GM18951 (cell line): ENCODE results near the gene AVPI1.
"Not testable (repeated sequence)": the region's sequence is repeated elsewhere in the genome, so short reads cannot be mapped to it uniquely, and the experiment has no call there.

Experiments
- POLR2A ChIP-seq: IDR thresholded peaks from 4 replicates; pipeline ENCODE4 v1.6.1; 2011; ENCODE audit warnings: mild to moderate bottlenecking; ENCODE audit not compliant: insufficient read length, insufficient read depth; ENCODE audit errors: extremely low read depth
- in situ Hi-C: fragments of 300-500 bp; cut with MboI; formaldehyde crosslinking; loops from one replicate; pipeline ENCODE4 v1.12.0; 2022; ENCODE audit warnings: low sequenced_read_pairs, mixed read lengths, inconsistent platforms; ENCODE audit not compliant: unreplicated experiment

AVPI1 gene

DNA sequence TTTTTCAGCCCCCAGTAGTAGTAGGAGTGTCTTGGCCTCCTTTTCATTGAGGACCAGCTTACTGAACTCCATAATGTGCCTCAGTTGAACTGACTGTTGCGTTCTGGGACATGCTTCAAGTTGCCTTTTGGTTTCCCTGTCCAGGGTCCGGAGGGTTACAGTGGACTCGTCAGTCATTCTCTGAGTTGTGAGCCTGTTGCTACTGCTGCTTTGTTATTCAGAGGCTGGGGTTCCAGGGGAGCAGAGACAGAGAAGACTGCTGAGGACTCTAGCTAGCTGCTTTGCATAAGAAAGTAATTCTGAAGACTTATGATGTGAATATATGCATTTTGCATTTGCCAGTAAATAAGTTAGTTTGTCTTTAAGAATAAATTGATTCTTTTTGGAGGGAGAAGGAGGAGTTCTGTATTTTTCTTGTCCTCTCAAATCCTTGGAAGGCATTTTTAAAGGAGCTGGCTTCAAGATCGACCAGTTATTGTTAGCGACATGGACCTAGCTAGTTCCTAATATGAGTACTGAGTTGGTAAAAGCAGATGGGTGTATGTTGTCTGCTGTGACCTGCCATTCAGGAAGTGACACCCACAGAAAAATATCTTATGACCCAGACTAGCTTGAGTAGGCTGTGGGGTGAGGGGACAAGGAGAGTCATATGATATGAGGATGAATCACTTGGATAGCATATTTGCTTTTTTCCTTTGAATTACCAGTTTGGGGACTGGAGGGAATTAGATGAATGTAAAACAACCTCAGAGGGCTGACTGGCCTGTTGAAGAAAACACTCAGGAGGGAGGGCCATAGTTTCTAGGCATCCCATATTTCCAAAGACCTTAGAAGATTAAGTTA is 38.3 kb downstream of the AVPI1 start:
- in situ Hi-C loops, result no loop called here
- no peak for TF ChIP-seq POLR2A

DNA sequence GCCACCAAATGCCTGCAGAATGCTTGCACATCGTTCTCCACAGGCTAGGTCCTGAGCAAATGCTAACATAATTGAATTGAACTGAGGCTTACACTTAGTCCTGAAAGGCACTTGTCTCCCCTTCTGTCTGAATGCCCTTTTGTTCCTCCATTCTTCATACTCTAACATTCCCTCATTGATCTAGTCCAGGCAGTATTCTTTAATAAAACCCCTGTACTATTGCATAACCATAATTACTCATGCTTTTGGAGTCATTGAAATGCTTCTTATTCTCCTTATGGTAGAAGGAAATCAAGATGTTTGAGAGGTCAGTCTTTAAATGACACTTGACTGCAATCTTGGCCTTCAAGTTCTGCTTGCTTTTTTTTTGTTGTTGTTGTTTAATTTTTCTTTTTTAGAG is 39.5 kb downstream of the AVPI1 start:
- in situ Hi-C loops, result no loop called here
- TF ChIP-seq POLR2A, result no peak

DNA sequence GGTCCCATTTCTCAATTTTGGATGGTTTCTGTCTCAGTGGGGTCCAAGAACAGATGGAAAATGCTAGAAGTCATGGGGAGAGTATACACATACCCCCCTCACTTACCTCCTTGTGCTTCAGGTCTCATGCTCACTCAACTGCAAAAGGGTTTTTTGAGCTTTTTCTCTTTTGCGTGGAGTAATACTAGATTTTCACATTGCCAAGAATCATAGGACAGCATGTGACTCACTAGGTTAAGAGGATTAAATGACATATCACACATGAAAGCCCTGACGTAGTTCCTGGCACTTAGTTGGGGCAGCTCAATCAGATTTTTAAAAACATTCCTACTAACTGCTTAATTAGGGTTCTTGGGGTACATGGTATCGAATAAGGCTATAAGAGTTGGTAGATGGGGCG is 42.1 kb downstream of the AVPI1 start:
- in situ Hi-C loops, result no loop called here
- no peak for TF ChIP-seq POLR2A

DNA sequence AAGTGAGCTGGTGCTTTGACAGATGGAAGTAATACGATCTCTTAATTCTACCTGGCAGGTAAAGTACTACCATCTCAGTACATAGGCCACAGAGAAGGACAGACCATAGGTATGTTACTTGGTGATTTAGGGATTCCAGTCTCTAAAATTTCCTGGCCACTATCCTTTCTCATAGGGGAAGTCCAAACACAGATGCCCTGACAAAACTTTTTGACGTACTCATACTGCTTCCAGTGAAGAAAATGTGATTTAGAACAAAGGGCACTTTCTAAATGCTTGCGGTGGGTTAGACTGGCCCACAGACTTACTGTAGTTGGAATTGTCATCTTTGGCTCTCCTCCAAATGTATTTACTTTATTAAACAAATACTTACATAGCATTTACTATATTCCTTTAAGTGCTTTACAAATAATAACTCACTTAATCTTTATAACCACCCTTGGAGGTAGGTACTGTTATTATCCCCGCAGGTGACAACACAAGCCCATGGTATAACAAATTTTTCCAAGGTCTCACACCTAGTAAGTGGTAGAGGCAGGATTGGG is 43.5 kb downstream of the AVPI1 start:
- no peak for TF ChIP-seq POLR2A
- in situ Hi-C loops, result no loop called here

DNA sequence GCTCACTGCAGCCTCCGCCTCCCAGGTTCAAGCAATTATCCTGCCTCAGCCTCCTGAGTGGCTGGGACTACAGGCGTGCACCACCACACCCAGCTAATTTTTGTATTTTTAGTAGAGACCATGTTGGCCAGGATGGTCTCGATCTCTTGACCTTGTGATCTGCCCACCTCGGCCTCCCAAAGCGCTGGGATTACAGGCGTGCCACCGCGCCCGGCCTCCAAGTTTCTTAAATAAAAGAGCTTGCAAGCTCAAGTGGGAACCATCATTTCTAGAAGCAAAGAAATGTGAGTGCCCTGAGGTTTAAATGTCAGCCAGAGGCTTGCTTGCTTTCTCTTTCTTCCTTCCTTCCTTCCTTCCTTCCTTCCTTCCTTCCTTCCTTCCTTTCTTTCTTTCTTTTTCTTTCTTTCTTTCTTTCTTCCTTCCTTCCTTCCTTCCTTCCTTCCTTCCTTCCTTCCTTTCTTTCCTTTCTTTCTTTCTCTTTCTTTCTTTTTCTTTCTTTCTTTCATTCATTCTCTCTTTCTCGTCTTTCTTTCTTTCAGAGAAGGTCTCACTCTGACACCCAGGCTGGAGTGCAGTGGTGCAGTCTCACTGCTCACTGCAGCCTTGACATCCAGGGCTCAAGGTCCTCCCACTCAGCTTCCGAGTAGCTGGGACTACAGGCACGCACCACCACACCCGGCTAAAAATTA is 44.4 kb downstream of the AVPI1 start:
- in situ Hi-C loops, result not testable (repeated sequence)

DNA sequence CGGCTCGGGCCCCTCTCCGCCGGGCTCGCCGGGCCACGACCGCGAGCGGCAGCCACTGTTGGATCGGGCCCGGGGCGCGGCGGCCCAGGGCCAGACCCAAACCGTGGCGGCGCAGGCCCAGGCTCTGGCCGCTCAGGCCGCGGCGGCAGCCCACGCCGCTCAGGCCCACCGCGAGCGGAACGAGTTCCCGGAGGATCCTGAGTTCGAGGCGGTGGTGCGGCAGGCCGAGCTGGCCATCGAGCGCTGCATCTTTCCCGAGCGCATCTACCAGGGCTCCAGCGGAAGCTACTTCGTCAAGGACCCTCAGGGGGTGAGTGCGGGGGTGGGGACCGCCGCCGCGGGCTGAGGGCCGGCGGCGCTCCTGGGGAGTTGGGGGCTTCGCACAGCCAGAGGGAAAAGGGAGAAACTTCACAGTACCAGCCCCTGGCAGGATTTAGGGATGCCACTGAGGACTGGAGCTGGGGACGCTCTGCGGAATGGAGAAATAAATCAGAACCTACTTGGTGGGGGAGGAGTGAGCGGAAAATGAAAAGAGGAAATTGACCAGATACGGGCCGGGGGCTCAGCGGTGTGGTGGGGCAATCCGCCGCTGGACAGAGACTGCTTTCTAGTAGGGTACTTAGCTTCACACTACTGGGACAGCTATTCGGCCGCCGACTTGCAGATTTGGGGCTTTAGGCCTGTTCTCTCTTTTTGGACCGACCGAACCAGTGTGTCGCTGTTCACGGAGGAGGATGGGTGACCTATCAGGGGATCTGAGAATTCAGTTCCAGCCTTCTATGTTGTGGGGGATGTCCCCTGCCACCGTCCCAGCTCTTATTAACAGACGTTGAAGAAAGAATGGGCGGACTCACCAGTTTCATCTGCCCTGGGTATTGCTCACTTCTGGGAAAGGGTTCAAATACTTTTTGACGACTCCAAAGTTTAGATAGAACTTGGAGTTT is 45.9 kb downstream of the AVPI1 start:
- TF ChIP-seq POLR2A, result no peak
- in situ Hi-C loops, result no loop called here

DNA sequence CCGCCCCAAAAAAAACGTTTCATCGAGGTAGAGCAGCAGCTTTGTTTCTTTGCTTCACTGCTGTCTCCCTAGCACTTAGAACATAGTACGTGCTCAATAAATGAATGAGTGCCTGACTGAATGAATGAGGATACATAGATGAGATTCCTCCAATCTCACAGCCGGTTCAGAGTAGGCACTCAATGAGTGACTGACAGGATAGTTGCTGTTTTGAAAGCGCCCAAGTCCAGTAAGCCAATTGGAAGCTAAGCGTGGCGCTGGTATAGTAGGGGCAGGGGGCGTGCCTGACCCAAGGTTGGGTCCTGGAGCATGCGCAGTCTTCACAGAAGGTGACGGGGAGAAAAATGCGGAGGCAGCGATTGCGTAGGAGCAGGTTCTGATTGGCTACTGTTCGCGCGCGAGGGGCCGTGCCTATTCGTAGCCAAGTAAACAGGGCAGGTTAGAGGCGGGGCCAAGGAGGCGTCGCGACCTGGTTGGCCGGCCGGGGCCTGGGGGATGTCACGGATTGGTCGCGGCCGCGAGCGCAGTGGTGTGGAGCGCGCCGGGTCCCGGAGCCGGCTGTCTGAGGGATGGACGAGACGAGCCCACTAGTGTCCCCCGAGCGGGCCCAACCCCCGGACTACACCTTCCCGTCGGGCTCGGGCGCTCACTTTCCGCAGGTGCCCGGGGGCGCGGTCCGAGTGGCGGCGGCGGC is 46.7 kb downstream of the AVPI1 start, which contains the start of gene PI4K2A:
TSS of gene PI4K2A (plus strand) at position 498 of the 694 bp plus-strand sequence. CDS start at position 570, 72 bp downstream.
- in situ Hi-C loops, result no loop called here

DNA sequence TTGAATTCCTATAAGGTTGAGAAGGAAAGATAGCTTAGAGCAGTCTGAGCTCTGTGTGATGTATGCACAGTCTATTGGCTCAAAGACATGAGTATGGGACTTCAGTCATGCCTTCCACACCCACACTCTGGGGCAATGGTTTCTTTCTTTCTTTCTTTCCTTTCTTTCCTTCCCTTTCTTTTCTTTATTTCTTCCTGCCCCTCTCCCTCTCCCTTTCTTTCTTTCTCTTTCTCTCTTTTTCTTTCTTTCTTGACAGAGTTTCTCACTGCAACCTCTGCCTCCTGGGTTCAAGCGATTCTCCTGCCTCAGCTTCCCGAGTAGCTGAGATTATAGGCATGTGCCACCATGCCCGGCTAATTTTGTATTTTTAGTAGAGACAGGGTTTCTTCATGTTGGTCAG is 48.0 kb downstream of the AVPI1 start:
- in situ Hi-C loops, result not testable (repeated sequence)

More for the DNA sequence above, 46.7 kb downstream of the AVPI1 start, which contains the start of gene PI4K2A:
- peak; percentile 67 for TF ChIP-seq POLR2A

DNA sequence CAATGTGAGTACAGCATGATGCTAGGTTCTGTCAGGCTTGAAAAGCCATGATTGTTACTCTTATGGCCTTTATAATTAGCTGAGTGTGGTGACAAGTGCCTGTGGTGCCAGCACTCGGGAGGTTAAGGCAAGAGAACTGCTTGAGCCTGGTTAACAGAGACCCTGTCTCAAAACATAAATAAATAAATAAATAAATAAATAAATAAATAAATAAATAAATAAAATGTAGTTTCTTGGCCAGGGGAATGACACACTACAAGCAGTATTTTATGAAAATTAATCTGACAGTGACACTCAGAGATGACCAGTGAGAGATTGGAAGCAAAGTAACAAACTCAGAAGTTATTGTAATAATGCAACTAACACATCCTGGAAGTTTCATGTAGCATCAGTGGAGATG is 51.5 kb downstream of the AVPI1 start:
- in situ Hi-C loops, result no loop called here
- no peak for TF ChIP-seq POLR2A

DNA sequence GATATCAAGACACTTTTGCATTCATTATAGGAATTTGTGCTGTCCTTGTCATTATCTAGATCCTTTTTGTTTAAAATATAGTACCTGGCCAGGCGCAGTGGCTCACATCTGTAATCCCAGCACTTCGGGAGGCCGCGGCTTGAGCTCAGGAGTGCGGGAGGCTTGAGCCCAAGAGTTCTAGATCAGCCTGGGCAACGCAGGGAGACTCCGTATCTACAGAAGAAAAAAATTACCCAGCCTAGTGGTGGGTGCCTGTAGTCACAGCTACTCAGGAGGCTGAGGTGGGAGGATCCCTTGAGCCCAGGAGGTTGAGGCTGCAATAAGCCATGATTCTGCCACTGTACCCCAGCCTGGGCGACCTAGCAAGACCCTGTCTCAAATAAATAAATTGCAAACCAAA is 53.1 kb downstream of the AVPI1 start:
- in situ Hi-C loops, result no loop called here
- no peak for TF ChIP-seq POLR2A

DNA sequence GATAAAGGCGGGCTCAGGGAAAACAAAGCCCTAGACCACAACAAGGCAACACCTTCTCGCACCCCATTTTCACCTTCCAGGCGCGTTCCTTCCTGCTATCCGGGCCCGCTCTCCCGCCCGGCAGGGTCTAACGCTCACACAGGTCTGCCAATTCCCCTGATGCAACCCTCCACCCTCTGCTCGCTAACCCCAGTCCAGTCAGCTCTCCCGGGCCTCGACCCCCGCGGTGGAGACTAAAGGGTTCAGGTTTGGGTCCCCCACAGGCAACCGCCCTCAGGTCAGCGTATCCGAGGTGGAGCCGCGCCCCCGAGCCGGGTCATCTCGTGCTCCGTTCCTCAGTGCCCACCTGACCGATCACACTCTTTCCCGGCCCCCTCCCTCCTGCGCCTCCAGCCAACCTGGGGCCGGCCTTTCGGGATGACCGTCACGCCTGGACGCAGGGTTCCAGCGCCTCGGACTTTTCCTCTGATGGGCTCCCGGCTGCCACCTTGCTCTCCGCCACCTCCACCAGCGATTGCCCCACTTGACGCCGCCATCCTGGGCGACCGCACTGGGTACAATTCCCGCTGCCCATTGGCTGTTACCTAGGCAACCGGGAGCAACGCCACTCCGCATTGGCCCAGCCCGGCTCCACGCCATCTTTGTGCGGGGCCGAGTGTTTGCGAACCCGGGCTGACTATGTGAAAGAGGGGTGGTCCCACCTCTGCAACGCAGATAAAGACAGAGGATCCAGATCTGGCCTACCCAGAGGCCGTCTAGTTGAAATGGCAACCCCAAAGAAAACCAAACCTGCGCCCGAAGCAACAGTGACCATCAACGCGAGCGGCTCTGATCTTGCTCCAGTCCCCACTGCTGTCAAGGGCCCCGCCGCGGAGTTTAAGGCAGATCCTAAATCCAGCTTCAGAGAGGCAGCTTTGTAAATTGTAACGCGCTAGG is 53.8 kb downstream of the AVPI1 start, which contains the start of gene MORN4:
TSS of gene MORN4 (minus strand) at position 552 of the 936 bp plus-strand sequence. CDS start 13,847 bp downstream, outside the sequence.
- in situ Hi-C loops, result no loop called here
- peak; percentile 47 for TF ChIP-seq POLR2A
